ENCODE data around the gene RPL5. TPM values are rescaled to one million over a fixed set of nuclear protein-coding genes. Genes with fewer than 3 reads are reported as not detected.

RPL5 gene
- polyA plus RNA-seq, 1 donor (not counting 4 experiments of a cell fraction or from before 2014, with no cell fraction given), result 2,236 TPM

DNA sequence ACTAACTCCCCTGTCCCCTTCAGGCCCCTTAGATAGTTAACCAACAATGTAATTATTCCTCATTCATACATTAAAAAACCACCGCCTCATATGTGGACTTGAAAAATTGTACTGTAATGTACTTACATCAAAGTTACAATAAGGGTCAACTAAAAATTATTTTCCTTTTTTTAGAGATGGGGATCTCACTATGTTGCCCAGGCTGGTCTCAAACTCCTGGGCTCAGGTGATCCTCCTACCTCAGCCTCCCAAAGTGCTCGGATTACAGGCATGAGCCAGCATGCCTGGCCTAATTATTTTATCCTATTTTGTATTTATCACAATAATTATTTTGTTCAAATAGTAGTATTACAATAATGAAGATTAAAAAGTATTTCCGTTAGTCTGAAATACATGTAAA, 12.6 kb downstream of the RPL5 start:
- dilution Hi-C loops (cut with MboI; ENCODE audit: extremely low pct_ligation_motif_present, low sequenced_read_pairs), result no loop called here
- Histone ChIP-seq H3K9me3 (ENCODE audit: control insufficient read depth, low read depth, low read length) (no peaks in the 10 kb centered on the region), H3K27ac (ENCODE audit: control insufficient read depth, insufficient read depth, low read length) (no peak overlapping the region)

GRCh38 chr1:92845908-92846307, 14.1 kb downstream of the RPL5 start:
- no peak overlapping the region for H2AFZ ChIP-seq (ENCODE audit: control insufficient read depth, low read length)
- no peak for DNase-seq (ENCODE audit: low read depth, low spot score)
- H3K27ac ChIP-seq (ENCODE audit: control insufficient read depth, insufficient read depth, low read length), result no peak overlapping the region
- dilution Hi-C loops (cut with MboI; ENCODE audit: extremely low pct_ligation_motif_present, low sequenced_read_pairs), result no loop called here
- no peaks in the 10 kb centered on the region for H3K9me3 ChIP-seq (ENCODE audit: control insufficient read depth, low read depth, low read length)
- H3K9ac ChIP-seq (ENCODE audit: control insufficient read depth, extremely low read depth, insufficient read depth, low read length), result no peak overlapping the region
- no peak overlapping the region for H3K4me3 ChIP-seq (ENCODE audit: control insufficient read depth in 2 of 3, extremely low read depth in 1 of 3, insufficient read depth in 2 of 3, low read depth in 1 of 3, low read length in 3 of 3)
- no peaks in the 10 kb centered on the region for H3K27me3 ChIP-seq (ENCODE audit: control insufficient read depth, extremely low read depth, insufficient read depth, low read length)
- H3K79me2 ChIP-seq (ENCODE audit: control insufficient read depth, insufficient read depth, low read length), result no peaks in the 10 kb centered on the region
- TF ChIP-seq, protein P1, sequence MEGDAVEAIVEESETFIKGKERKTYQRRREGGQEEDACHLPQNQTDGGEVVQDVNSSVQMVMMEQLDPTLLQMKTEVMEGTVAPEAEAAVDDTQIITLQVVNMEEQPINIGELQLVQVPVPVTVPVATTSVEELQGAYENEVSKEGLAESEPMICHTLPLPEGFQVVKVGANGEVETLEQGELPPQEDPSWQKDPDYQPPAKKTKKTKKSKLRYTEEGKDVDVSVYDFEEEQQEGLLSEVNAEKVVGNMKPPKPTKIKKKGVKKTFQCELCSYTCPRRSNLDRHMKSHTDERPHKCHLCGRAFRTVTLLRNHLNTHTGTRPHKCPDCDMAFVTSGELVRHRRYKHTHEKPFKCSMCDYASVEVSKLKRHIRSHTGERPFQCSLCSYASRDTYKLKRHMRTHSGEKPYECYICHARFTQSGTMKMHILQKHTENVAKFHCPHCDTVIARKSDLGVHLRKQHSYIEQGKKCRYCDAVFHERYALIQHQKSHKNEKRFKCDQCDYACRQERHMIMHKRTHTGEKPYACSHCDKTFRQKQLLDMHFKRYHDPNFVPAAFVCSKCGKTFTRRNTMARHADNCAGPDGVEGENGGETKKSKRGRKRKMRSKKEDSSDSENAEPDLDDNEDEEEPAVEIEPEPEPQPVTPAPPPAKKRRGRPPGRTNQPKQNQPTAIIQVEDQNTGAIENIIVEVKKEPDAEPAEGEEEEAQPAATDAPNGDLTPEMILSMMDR (optimal IDR thresholded peaks at IDR 0.05 in 1 of 3, IDR thresholded peaks at IDR 0.05 in 1 of 3, conservative IDR thresholded peaks at IDR 0.05 in 1 of 3; ENCODE audit: extremely low read depth in 1 of 3, insufficient read depth in 2 of 3, low read length in 3 of 3), result no peak
- no peak for TF ChIP-seq EZH2 (IDR thresholded peaks at IDR 0.05; ENCODE audit: low read length)
- H3K4me1 ChIP-seq (ENCODE audit: control insufficient read depth, extremely low read depth, insufficient read depth, low read length), result peaks cover 11% of the 10 kb centered on the region
- H4K20me1 ChIP-seq (ENCODE audit: control insufficient read depth, extremely low read depth, insufficient read depth, low read length), result peaks cover 3% of the 10 kb centered on the region
- H3K4me2 ChIP-seq (ENCODE audit: control insufficient read depth, extremely low read depth, insufficient read depth, low read depth, low read length), result no peak overlapping the region
- peaks cover 11 to 17% of the 10 kb centered on the region in 2 experiments for H3K36me3 ChIP-seq (ENCODE audit: control insufficient read depth in 2 of 2, extremely low read depth in 1 of 2, insufficient read depth in 2 of 2, low read length in 2 of 2)
- H3K9me1 ChIP-seq (ENCODE audit: control insufficient read depth, extremely low read depth, insufficient read depth, low read length), result no peaks in the 10 kb centered on the region
- no peak for FAIRE-seq

More for the DNA sequence above, 12.6 kb downstream of the RPL5 start:
- Histone ChIP-seq H3K4me2 (ENCODE audit: control insufficient read depth, extremely low read depth, insufficient read depth, low read depth, low read length) (no peak overlapping the region), H4K20me1 (ENCODE audit: control insufficient read depth, extremely low read depth, insufficient read depth, low read length) (peaks cover 13% of the 10 kb centered on the region), H3K79me2 (ENCODE audit: control insufficient read depth, insufficient read depth, low read length) (peaks cover 13% of the 10 kb centered on the region), H3K4me3 (ENCODE audit: control insufficient read depth in 2 of 3, extremely low read depth in 1 of 3, insufficient read depth in 2 of 3, low read depth in 1 of 3, low read length in 3 of 3) (no peak overlapping the region), H3K9ac (ENCODE audit: control insufficient read depth, extremely low read depth, insufficient read depth, low read length) (no peak overlapping the region), H2AFZ (ENCODE audit: control insufficient read depth, low read length) (no peak overlapping the region), H3K27me3 (ENCODE audit: control insufficient read depth, extremely low read depth, insufficient read depth, low read length) (no peaks in the 10 kb centered on the region), H3K36me3 (ENCODE audit: control insufficient read depth in 2 of 2, extremely low read depth in 1 of 2, insufficient read depth in 2 of 2, low read length in 2 of 2) (peaks cover 22 to 28% of the 10 kb centered on the region in 2 experiments), H3K9me1 (ENCODE audit: control insufficient read depth, extremely low read depth, insufficient read depth, low read length) (no peaks in the 10 kb centered on the region), H3K4me1 (ENCODE audit: control insufficient read depth, extremely low read depth, insufficient read depth, low read length) (peaks cover 11% of the 10 kb centered on the region)
- TF ChIP-seq, protein P1 (optimal IDR thresholded peaks at IDR 0.05 in 1 of 3, IDR thresholded peaks at IDR 0.05 in 1 of 3, conservative IDR thresholded peaks at IDR 0.05 in 1 of 3; ENCODE audit: extremely low read depth in 1 of 3, insufficient read depth in 2 of 3, low read length in 3 of 3), result no peak
- TF ChIP-seq EZH2 (IDR thresholded peaks at IDR 0.05; ENCODE audit: low read length), result no peak
- no peak for DNase-seq (ENCODE audit: low read depth, low spot score)
- FAIRE-seq, result no peak

Data from keratinocyte (primary cell).